Thoracic aorta (tissue), 2 donors: ENCODE results near the gene IGF1. TPM values are rescaled to one million over a fixed set of nuclear protein-coding genes. Genes with fewer than 3 reads are reported as not detected.

Experiments
- ATAC-seq: fragments of 150-250 bp; one replicate; pipeline ENCODE4 v1.8.0; 2017; ENCODE audit warnings: low read depth; ENCODE audit not compliant: insufficient number of reproducible peaks, low FRiP score
- DNase-seq: peaks from one replicate; pipeline ENCODE4 v3.0.0-alpha.2; 2020; ENCODE audit warnings: low spot score
- H3K27ac ChIP-seq, 2 donors: fragments of 200-600 bp; sonication (generic); 1 replicate in 1 of 2; 2 replicates in 1 of 2; pipeline ENCODE4 v1.5.1; 2016; ENCODE audit warnings: mild to moderate bottlenecking in 2 of 2, moderate library complexity in 2 of 2
- H3K27me3 ChIP-seq: fragments of 200-600 bp; sonication (generic); replicated peaks from 2 replicates; pipeline ENCODE4 v1.6.0; 2016; ENCODE audit warnings: mild to moderate bottlenecking; ENCODE audit not compliant: insufficient read depth
- H3K36me3 ChIP-seq: fragments of 200-600 bp; sonication (generic); one replicate; pipeline ENCODE4 v1.5.1; 2016
- H3K4me1 ChIP-seq, 2 donors: fragments of 200-600 bp; sonication (generic); 1 replicate in 1 of 2; 2 replicates in 1 of 2; pipeline versions ENCODE4 v1.5.1 to v1.6.0; 2016; ENCODE audit warnings: low read depth in 2 of 2, mild to moderate bottlenecking in 1 of 2; ENCODE audit not compliant: control insufficient read depth in 1 of 2
- H3K4me3 ChIP-seq: fragments of 200-600 bp; sonication (generic); 2 replicates; pipeline ENCODE4 v1.5.1; 2016; ENCODE audit warnings: mild to moderate bottlenecking
- H3K9me3 ChIP-seq: fragments of 200-600 bp; sonication (generic); 2 replicates; pipeline ENCODE4 v1.5.1; 2016
- total RNA-seq, 2 donors: library from RNA; depleted of rRNA; stranded (reverse); fragments of >200 nt; gene quantifications; one replicate each; pipeline versions ENCODE4 v1.1.0 to v1.2.3, GENCODE V29; 2016
- TF ChIP-seq, protein P1 (sequence below): fragments of 200-600 bp; sonication (generic); IDR thresholded peaks from one replicate; pipeline ENCODE4 v1.5.1; 2019; ENCODE audit warnings: antibody characterized with exemption

The IGF1 gene
- total RNA-seq, 2 donors from 2014 or later, result 37.9 to 44.0 TPM

GRCh38 chr12:102415515-102415914, 64.8 kb downstream of the IGF1 start:
- TF ChIP-seq, protein P1, sequence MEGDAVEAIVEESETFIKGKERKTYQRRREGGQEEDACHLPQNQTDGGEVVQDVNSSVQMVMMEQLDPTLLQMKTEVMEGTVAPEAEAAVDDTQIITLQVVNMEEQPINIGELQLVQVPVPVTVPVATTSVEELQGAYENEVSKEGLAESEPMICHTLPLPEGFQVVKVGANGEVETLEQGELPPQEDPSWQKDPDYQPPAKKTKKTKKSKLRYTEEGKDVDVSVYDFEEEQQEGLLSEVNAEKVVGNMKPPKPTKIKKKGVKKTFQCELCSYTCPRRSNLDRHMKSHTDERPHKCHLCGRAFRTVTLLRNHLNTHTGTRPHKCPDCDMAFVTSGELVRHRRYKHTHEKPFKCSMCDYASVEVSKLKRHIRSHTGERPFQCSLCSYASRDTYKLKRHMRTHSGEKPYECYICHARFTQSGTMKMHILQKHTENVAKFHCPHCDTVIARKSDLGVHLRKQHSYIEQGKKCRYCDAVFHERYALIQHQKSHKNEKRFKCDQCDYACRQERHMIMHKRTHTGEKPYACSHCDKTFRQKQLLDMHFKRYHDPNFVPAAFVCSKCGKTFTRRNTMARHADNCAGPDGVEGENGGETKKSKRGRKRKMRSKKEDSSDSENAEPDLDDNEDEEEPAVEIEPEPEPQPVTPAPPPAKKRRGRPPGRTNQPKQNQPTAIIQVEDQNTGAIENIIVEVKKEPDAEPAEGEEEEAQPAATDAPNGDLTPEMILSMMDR, result no peak
- DNase-seq (no peak), ATAC-seq (no peak)
- H3K27ac ChIP-seq, result no peak overlapping the region
- no peaks in the 10 kb centered on the region for H3K36me3 ChIP-seq
- H3K9me3 ChIP-seq, result no peaks in the 10 kb centered on the region
- no peaks in the 10 kb centered on the region for H3K27me3 ChIP-seq
- no peaks in the 10 kb centered on the region for H3K4me1 ChIP-seq
- H3K4me3 ChIP-seq, result no peak overlapping the region

DNA sequence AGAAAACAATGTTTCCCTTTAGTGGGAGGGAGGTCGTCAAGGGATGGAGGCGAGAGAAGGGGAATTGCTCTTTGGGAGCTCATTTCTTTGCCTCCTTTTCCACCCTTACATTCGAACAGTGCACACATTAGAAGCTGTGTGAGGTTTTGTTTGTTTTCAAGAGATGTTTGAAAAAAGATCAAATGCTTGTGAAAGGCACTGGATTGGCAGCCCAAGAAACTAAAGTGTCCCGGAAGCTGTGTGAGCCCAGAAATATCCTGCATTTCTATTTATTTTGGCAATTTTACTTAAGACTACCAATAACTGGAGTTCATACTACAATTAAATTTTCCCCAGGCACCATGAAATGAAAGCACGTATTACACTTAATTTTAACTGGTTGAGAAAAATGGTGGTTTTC, 67.0 kb downstream of the IGF1 start:
- TF ChIP-seq, protein P1, result no peak
- Histone ChIP-seq H3K9me3 (no peaks in the 10 kb centered on the region), H3K36me3 (no peaks in the 10 kb centered on the region), H3K27me3 (no peaks in the 10 kb centered on the region), H3K4me3 (no peak overlapping the region), H3K27ac (no peak overlapping the region), H3K4me1 (no peaks in the 10 kb centered on the region)
- ATAC-seq, result no peak
- DNase-seq, result no peak

GRCh38 chr12:102410511-102410910, 69.9 kb downstream of the IGF1 start:
- H3K36me3 ChIP-seq, result no peaks in the 10 kb centered on the region
- no peaks in the 10 kb centered on the region for H3K4me1 ChIP-seq
- H3K9me3 ChIP-seq, result no peaks in the 10 kb centered on the region
- H3K4me3 ChIP-seq, result no peak overlapping the region
- no peak for ATAC-seq
- TF ChIP-seq, protein P1, result no peak
- H3K27ac ChIP-seq, result no peak overlapping the region
- DNase-seq, result no peak
- H3K27me3 ChIP-seq, result no peaks in the 10 kb centered on the region

GRCh38 chr12:102408487-102409297, 71.7 kb downstream of the IGF1 start:
- Histone ChIP-seq H3K27me3 (no peaks in the 10 kb centered on the region), H3K27ac (no peak overlapping the region), H3K36me3 (no peaks in the 10 kb centered on the region), H3K4me1 (no peaks in the 10 kb centered on the region), H3K9me3 (no peaks in the 10 kb centered on the region), H3K4me3 (no peak overlapping the region)
- TF ChIP-seq, protein P1, result no peak
- ATAC-seq (no peak), DNase-seq (no peak)

DNA sequence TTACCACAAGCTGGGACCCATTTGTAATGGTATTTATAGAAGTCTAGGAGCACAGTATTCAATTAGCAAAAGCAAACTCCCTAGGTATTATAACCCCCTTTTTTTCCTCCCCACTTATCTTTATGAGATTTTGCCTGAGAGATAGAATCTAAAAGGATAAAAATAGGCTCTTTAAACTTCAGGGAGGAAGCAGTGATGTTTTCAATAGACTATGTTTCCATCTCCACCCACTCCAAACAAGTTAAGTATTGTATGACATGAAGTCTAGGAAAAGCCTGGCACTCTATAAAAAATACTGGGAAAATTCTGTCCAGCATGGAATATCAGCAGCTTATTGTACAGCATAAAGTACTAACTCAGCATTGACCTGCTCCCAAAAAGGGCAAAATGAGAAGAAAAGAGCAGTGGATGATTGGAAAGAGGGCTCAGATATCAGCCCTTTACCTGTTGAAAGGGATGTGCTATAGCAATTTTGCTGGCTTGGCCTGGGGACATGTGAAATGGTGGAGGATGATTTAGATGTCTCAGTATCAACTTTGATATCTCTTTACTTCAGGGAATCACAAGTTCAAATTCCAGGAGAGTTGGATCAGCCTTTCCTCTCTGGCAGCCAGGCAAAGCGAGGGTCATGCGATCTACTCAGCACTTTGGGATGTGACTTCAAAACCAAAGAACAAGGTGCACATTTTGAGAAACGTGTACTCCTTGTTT, 72.4 kb downstream of the IGF1 start:
- Histone ChIP-seq H3K27ac (no peak overlapping the region), H3K9me3 (no peaks in the 10 kb centered on the region), H3K36me3 (no peaks in the 10 kb centered on the region), H3K4me3 (no peak overlapping the region), H3K27me3 (no peaks in the 10 kb centered on the region), H3K4me1 (no peaks in the 10 kb centered on the region)
- DNase-seq (no peak), ATAC-seq (no peak)
- TF ChIP-seq, protein P1, result no peak
